ENCODE measurements around the gene GNGT2.

The GNGT2 gene

DNA sequence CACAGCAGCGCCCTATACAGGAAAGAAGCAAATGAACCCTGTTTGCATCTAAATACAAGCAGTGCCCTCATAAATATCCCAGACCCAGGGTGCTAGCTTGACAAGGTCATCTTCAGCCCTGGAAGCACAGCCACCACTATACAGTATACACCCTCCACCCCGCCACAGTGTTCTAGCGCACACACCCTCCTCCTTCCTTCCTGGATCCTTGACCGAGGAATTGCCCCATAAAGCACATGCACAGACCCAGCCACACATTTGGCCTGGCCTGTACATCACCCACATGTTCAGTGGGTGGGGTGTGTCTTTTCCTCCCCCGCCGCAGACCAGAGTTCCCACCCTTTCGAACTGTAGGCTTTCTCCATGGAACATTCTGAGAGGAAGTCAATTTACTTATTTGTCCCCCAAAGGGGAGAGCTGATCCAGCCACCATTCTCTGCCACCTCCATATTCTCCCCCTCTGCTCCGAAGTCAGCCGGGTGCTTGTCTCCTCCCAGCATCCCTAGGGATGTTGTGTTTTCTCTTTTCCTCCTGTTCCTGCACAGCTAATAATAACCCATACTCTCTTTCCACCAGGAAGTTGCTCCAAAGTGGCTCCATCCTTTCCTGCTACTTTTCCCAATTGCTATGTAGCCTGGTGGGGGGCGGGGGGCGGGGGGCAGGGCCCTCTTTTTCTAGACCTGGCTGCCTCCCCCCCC, 6.7 kb upstream of the GNGT2 start:
- in situ Hi-C loops (cut with HindIII; ENCODE audit: low pct_ligation_motif_present, low sequenced_read_pairs), result no loop called here
- no peaks in the 10 kb centered on the region for H3K27me3 ChIP-seq (replicated peaks)
- no peak for TF ChIP-seq CTCF (IDR thresholded peaks at IDR 0.05; ENCODE audit: low read depth, low read length, missing control alignments)
- no peak overlapping the region for H3K4me3 ChIP-seq (ENCODE audit: low read depth, low read length)
- no peak for DNase-seq
- no peaks in the 10 kb centered on the region for H3K36me3 ChIP-seq (replicated peaks)
- no peak overlapping the region for H3K27ac ChIP-seq

- H3K27me3 ChIP-seq (replicated peaks), result no peaks in the 10 kb centered on the region
- in situ Hi-C loops (cut with HindIII; ENCODE audit: low pct_ligation_motif_present, low sequenced_read_pairs), result no loop called here
- TF ChIP-seq CTCF (IDR thresholded peaks at IDR 0.05; ENCODE audit: low read depth, low read length, missing control alignments), result no peak
- no peak for DNase-seq
- H3K36me3 ChIP-seq (replicated peaks), result no peaks in the 10 kb centered on the region
- H3K4me3 ChIP-seq (ENCODE audit: low read depth, low read length), result no peak overlapping the region
- H3K27ac ChIP-seq, result no peak overlapping the region
Observed at GRCh38 chr17:49216482-49216881, 6.1 kb upstream of the GNGT2 start.

GRCh38 chr17:49214676-49215360, 4.4 kb upstream of the GNGT2 start:
- Histone ChIP-seq H3K36me3 (replicated peaks) (no peaks in the 10 kb centered on the region), H3K27me3 (replicated peaks) (no peaks in the 10 kb centered on the region), H3K4me3 (ENCODE audit: low read depth, low read length) (no peak overlapping the region), H3K27ac (no peak overlapping the region)
- no peak for TF ChIP-seq CTCF (IDR thresholded peaks at IDR 0.05; ENCODE audit: low read depth, low read length, missing control alignments)
- no peak for DNase-seq
- in situ Hi-C loops (cut with HindIII; ENCODE audit: low pct_ligation_motif_present, low sequenced_read_pairs), result no loop called here

DNA sequence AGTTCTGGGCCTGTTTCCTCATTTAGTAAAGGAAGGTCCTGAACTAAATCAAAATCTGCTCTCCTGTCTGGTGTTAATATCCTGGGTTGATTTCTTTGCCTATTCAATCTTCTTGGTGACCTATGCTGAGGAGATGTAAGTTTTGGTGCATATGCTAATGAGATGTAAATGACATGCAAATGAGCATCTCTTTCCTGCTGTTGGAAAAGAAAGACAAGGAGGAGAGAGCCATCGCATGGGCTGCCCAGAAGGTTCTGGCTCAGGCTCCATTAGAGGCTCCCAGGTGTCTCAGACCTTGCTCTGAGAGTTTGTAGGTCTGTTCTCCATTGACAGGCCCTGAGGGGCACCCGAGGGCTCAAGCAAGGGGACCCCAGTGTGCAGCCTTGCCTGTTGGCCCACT, 3.5 kb upstream of the GNGT2 start:
- in situ Hi-C loops (cut with HindIII; ENCODE audit: low pct_ligation_motif_present, low sequenced_read_pairs), result no loop called here
- no peak for TF ChIP-seq CTCF (IDR thresholded peaks at IDR 0.05; ENCODE audit: low read depth, low read length, missing control alignments)
- DNase-seq, result no peak
- H3K4me3 ChIP-seq (ENCODE audit: low read depth, low read length), result no peak overlapping the region
- no peak overlapping the region for H3K27ac ChIP-seq
- no peaks in the 10 kb centered on the region for H3K36me3 ChIP-seq (replicated peaks)
- no peaks in the 10 kb centered on the region for H3K27me3 ChIP-seq (replicated peaks)

DNA sequence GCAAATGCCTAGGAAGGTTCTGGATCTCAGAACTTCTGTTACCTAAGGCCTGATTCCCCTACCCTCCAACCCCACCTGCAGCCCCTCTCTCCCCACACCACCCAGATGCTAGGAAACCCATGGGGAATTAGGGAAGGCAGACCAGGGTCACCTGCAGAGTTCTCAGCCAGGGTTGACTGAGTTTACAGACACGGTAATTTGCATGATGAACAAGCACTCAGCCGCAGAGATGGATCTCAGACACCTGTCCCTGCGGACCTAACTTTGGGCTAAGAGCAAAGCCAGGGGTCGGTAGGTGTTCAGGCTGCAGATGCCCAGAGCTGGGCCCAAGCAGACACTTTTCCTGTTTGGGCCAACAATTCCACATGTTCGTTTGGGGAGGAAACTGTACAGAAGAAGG, 3.0 kb upstream of the GNGT2 start:
- DNase-seq, result no peak
- no peak overlapping the region for H3K27ac ChIP-seq
- no peak overlapping the region for H3K4me3 ChIP-seq (ENCODE audit: low read depth, low read length)
- in situ Hi-C loops (cut with HindIII; ENCODE audit: low pct_ligation_motif_present, low sequenced_read_pairs), result no loop called here
- no peaks in the 10 kb centered on the region for H3K27me3 ChIP-seq (replicated peaks)
- H3K36me3 ChIP-seq (replicated peaks), result no peaks in the 10 kb centered on the region
- TF ChIP-seq CTCF (IDR thresholded peaks at IDR 0.05; ENCODE audit: low read depth, low read length, missing control alignments), result no peak
